HG02981 (cell line): ENCODE measurements around the gene INS.

Experiments
- ATAC-seq: cut with Tn5 transposase; IDR thresholded peaks from one replicate; pipeline ENCODE4 v1.9.1; 2021; ENCODE audit warnings: mild to moderate bottlenecking, moderate library complexity; ENCODE audit not compliant: unreplicated experiment

Gene INS

DNA sequence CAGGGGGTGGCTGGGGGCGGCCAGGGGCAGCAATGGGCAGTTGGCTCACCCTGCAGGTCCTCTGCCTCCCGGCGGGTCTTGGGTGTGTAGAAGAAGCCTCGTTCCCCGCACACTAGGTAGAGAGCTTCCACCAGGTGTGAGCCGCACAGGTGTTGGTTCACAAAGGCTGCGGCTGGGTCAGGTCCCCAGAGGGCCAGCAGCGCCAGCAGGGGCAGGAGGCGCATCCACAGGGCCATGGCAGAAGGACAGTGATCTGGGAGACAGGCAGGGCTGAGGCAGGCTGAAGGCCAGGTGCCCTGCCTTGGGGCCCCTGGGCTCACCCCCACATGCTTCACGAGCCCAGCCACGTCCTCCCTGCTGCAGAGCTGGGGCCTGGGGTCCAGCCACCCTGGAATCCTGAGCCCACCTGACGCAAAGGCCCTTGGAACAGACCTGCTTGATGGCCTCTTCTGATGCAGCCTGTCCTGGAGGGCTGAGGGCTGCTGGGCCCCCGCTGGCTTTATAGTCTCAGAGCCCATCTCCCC, at the start of gene INS:
Gene INS, minus strand, starts transcription at position 474 of the 524 bp plus-strand sequence. Its CDS starts 238 bp downstream, at position 236.
- ATAC-seq = no peak

DNA sequence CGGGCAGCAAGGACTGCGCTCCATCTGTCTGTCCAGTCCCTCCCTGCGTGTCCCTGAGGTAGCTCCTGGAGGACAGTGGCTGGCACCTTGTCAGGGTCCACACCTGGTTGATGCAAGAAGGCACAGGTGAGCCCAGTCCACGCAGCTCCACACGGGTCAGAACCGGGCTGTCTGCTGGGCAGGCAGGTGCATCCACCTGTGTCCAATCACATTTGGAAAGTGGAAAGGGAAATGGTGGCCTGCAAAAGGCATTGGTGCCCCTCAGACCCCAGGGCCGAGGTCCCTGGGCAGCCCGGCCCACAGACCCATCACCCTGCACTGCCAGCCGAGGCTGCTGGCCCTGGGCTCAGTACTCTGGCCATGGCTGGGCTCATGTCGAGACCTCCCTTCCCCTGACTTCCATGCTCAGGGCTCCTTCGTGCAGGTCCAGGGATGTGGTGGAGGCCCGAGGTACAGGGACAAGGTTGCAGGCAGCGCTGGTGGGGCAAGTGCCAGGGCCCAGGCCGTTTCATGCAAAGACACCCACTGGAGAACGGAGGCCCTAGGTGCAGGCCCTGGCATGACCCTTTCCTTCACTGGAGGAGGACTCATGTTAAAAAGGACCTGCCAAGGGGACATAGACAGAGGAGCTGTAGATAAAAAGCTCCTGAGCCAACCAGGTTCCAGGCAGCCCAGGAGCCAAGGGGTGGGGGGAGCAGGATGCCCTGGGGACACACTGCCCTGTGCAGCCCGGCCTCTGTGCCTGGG, 49.5 kb upstream of the INS start:
- no peak for ATAC-seq

DNA sequence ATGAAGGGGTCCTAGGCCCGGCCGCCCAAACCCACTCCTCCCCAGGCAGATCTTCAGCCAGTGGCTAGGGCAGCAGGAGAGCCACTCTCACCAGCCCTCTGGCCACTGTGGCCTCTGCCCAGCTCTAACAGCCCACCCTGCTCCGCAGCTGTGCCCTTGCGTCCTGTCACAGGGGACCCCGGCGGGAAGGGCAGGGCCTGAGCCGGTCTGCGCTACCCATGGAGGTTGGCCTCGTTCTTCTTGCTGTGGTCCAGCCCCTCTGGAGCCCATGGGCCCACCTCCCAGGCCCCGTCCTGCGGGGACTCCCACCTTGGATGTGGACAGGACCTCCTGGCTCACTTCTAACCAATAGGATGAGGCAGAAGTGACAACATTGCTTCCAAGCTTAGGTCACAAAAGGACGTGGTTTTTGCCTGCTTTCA, 48.9 kb upstream of the INS start:
- no peak for ATAC-seq

GRCh38 chr11:2209370-2209801, 48.4 kb upstream of the INS start:
- ATAC-seq = no peak

DNA sequence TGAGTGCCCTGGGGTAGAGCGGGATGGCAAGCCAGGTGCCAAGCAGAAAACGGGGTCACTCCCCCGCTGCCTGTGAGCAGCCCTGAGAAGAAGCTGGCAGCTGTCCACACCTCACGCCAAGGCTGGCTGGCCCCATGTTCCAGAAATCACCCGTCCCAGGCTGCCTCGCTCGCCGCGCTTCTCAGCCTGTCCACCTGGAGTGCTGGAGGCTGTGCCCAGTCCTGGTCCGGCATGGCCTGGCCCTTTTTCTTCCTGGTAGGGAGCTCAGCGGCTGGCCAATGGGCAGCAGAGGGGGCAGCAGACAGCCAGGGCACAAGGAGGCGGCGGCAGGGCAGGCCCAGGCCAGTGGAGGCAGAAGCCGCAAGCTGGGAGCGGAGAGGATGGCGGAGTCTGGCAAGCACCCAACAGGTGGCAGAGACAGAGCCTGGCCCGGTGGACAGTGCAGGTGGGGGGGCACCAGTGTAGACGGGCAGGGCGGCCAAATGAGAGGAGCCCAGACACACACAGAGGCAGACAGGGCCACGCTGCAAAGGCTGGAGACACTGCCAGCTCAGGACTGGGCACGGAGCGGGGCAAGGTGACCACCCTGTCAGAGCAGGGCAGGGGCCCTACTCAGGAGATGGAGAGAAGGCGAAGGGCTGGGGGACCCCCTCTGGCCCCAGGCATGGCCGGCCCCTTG, 47.8 kb upstream of the INS start:
- no peak for ATAC-seq

DNA sequence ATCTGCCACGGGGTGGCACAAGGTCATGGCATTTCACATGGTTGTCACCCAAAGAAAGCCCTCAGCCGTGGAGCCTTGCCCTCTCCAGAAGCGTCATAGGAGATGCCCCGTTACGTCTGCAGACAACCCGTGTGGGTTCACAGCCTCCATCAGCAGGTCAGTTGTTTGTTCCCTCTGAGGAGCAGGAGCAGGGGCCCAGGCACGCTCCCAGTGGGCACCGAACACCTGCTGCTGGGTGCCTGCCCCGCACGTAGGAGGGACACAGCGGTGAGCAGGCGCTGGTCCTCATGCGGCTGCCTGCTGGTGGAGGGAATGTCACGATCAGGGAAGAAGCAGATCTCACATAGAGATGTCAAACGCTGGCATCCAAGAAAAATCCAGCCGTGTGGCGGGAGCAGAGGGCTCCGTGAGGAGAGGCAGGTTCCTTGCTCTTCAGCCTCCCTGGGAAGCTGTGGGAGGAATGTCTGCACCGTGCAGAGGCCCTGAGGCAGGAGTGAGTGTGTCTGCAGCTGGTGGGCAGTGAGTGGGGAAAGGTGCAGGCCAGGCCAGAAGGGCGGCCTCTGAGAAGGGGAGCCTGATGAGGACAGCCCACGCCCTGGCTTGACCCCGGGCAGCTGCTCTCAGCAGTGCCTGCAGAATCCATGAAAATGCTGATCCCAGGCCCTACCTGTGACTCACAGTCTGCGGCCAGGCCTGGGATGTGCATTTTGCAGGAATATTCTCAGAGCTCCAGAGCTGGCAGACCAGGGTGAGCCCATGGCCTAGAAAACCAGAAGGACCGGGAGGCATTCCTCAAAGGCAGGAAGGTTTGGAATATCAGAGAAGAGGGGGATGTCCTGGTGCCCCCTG, 47.0 kb upstream of the INS start:
- ATAC-seq = no peak

DNA sequence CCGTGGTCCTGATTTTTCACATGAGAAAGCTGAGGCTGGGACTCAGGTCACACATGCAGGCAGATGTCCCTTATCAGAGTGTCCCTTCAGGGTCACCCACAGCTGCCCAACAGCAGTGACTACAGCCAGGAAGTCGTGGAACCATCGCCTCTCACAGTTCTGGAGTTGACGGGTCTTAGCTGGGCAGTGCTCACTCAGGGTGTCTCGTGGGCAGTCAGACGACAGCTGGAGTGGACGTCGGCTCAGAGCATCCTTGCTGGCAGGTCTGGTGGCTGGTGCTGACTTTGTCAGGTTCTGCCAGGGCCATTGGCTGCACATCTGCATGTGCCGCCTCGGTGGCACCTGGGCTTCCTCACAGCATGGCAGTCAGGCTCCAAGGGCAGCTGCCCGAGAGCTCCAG, 46.2 kb upstream of the INS start:
- ATAC-seq = no peak

- ATAC-seq = no peak
Measured at GRCh38 chr11:2205981-2206690, 45.1 kb upstream of the INS start.

- ATAC-seq = no peak
Measured at GRCh38 chr11:2205214-2205720, 44.3 kb upstream of the INS start.

- no peak for ATAC-seq
Measured at GRCh38 chr11:2204361-2205213, 43.6 kb upstream of the INS start.

GRCh38 chr11:2203440-2204259, 42.6 kb upstream of the INS start:
- ATAC-seq = no peak

DNA sequence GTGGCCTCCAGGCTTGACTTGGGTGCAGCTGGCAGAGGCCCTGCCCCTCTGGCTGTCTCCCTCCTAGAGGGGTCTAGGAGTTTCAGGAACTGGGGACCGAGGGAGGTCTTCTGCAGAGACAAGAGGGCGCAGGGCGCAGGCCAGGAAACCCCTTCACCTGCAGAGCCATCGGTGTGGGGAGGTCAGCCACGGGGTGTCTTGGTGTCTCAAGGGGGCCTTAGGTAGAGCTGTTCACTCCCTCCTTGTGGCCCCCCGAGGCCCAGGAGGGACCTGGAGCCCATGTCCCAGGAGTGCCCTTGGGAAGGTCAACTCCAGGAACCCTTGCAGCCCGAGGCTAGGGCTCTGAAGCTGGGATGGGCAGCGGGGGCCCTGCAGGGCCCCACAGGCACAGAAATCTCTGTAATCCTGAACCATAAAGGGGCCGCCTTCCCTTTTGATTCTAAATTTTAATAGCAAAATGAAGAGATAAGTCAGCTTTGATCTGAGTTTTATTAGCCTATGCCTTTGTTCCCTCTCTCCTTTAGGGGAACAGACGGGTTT, 42.0 kb upstream of the INS start:
- no peak for ATAC-seq

- ATAC-seq = no peak
Measured at GRCh38 chr11:2202071-2202899, 41.3 kb upstream of the INS start.

GRCh38 chr11:2201542-2201941, 40.5 kb upstream of the INS start:
- no peak for ATAC-seq

GRCh38 chr11:2200957-2201519, 40.0 kb upstream of the INS start:
- no peak for ATAC-seq

DNA sequence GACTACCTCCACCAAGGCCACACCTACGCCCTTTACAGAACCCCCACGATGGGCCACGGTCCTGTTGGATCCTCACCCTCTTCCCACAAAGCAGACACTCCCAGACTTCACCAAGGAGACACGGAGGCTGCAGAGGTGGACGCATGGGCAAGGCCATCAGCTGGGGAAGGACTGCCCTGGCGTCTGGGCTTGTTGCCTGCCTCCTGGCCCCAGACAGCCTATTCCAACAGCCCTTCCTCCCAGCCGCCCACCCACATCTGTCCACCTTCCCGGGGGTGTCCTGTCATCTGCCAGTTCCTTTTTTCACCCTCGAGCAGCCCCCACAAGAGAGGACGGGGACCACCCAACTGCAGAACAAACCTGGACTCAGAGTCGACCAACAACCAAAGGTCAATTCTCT, 39.5 kb upstream of the INS start:
- no peak for ATAC-seq
